K562 (cell line): ENCODE results near the gene CLEC18A. TPM values are rescaled to one million over a fixed set of nuclear protein-coding genes. Genes with fewer than 3 reads are reported as not detected.

ENCODE experiments used
- ATAC-seq: fragments of 200-7000 bp; cut with Tn5 transposase; 3 replicates; pipeline ENCODE4 v1.9.1; 2020; ENCODE audit warnings: moderate library complexity
- BruUV-seq: library from RNA; stranded (reverse); fragments of 400-500 nt; replicated peaks from 2 replicates; lab custom pipeline; 2021; lab: Mats Ljungman, UMichigan
- CTCF ChIA-PET: fragments of 300-600 bp; formaldehyde crosslinking; extraction: SDS; loops from one replicate; lab custom pipeline; 2021; ENCODE audit warnings: low intra/inter-chr PET ratio; lab: Yijun Ruan, JAX
- POLR2A ChIA-PET: fragments of 300-600, 350-650 bp; sonication (Branson Sonifier 250); formaldehyde crosslinking; extraction: SDS; loops from one replicate; lab custom pipeline; 2021; ENCODE audit warnings: antibody characterized with exemption, inconsistent platforms; lab: Yijun Ruan, JAX
- DNase-seq, 4 experiments: peaks; one replicate each; pipeline versions ENCODE4 v3.0.0 to v3.0.0-alpha.2; 2011 to 2018; ENCODE audit warnings: low spot score in 3 of 4, mixed read lengths in 3 of 4; ENCODE audit errors: extremely low read depth in 1 of 4
- FAIRE-seq: peaks from 2 replicates; lab custom pipeline; 2011; peaks lifted over from hg19 to GRCh38; lab: Jason Lieb, UNC
- H2AFZ ChIP-seq: 2 replicates; pipeline ENCODE4 v1.6.0; 2011; ENCODE audit warnings: low read depth, low read length, control low read depth, inconsistent platforms
- H3K27ac ChIP-seq: fragments of 200-600 bp; 3 replicates; pipeline ENCODE4 v1.8.0; 2011; ENCODE audit warnings: low read depth, mild to moderate bottlenecking, control low read depth, inconsistent platforms, low read length, moderate library complexity, mixed read lengths; ENCODE audit errors: extremely low read depth
- H3K27me3 ChIP-seq, 2 experiments: fragments of 300-600 bp in 1 of 2; 2 replicates in 1 of 2; 3 replicates in 1 of 2; pipeline versions ENCODE4 v1.6.0 to v1.8.0; 2011; ENCODE audit warnings: inconsistent platforms in 2 of 2, low read length in 2 of 2, mild to moderate bottlenecking in 1 of 2, mixed read lengths in 1 of 2, moderate library complexity in 1 of 2; ENCODE audit not compliant: control insufficient read depth in 2 of 2, insufficient read depth in 2 of 2
- H3K36me3 ChIP-seq: fragments of 300-600 bp; 3 replicates; pipeline ENCODE4 v1.8.0; 2011; ENCODE audit warnings: mild to moderate bottlenecking, low read length, inconsistent platforms; ENCODE audit not compliant: control insufficient read depth, insufficient read depth
- H3K4me1 ChIP-seq, 2 experiments: fragments of 200-600 bp in 1 of 2; replicated peaks in 1 of 2; 2 replicates in 1 of 2; 3 replicates in 1 of 2; pipeline versions ENCODE4 v1.5.1 to v1.8.0; 2011; ENCODE audit warnings: inconsistent platforms in 2 of 2, low read length in 2 of 2, mild to moderate bottlenecking in 1 of 2, mixed read lengths in 1 of 2, moderate library complexity in 1 of 2; ENCODE audit not compliant: control insufficient read depth in 2 of 2, insufficient read depth in 2 of 2
- H3K4me2 ChIP-seq: 2 replicates; pipeline ENCODE4 v1.6.1; 2011; ENCODE audit warnings: low read length, control low read depth, inconsistent platforms, mixed read lengths; ENCODE audit not compliant: insufficient read depth
- H3K4me3 ChIP-seq: fragments of 200-600 bp; sonication (generic), shearing (Covaris generic); 2 replicates; pipeline ENCODE4 v1.5.1; 2016; ENCODE audit warnings: control low read depth, inconsistent platforms
- H3K79me2 ChIP-seq: fragments of 200-600 bp; 3 replicates; pipeline ENCODE4 v1.8.0; 2011; ENCODE audit warnings: low read length, inconsistent platforms; ENCODE audit not compliant: control insufficient read depth, insufficient read depth
- H3K9ac ChIP-seq, 2 experiments: 2 replicates each; pipeline versions ENCODE4 v1.6.0 to v1.6.1; 2011; ENCODE audit warnings: low read depth in 2 of 2, low read length in 2 of 2, control low read depth in 1 of 2, inconsistent platforms in 1 of 2, mild to moderate bottlenecking in 1 of 2, mixed read lengths in 1 of 2; ENCODE audit not compliant: insufficient read depth in 1 of 2
- H3K9me1 ChIP-seq: one replicate; pipeline ENCODE4 v1.6.0; 2011; ENCODE audit warnings: inconsistent platforms, mild to moderate bottlenecking, low read length, moderate library complexity; ENCODE audit not compliant: control insufficient read depth, insufficient read depth
- H3K9me3 ChIP-seq: replicated peaks from 2 replicates; pipeline ENCODE4 v1.5.1; 2011; ENCODE audit warnings: low read depth, low read length, inconsistent platforms; ENCODE audit not compliant: control insufficient read depth, insufficient read depth
- H4K20me1 ChIP-seq: replicated peaks from 2 replicates; pipeline ENCODE4 v1.6.1; 2011; ENCODE audit warnings: low read length, inconsistent platforms, mixed read lengths; ENCODE audit not compliant: control insufficient read depth, insufficient read depth
- CBFA2T3 ChIP-seq: fragments of 450-650 bp; IDR thresholded peaks from 2 replicates; pipeline ENCODE4 v1.6.1; 2017
- ETV1 ChIP-seq: fragments of 450-650 bp; conservative IDR thresholded peaks from 2 replicates; pipeline ENCODE4 v1.6.1; 2016; ENCODE audit warnings: missing genetic modification characterization, control low read depth, low read depth, missing compliant biosample characterization
- GATAD2A ChIP-seq: fragments of 450-650 bp; IDR thresholded peaks from 2 replicates; pipeline ENCODE4 v1.6.1; 2017
- HLTF ChIP-seq: fragments of 450-650 bp; IDR thresholded peaks from 2 replicates; pipeline ENCODE4 v1.6.1; 2016
- HOXB6 ChIP-seq: fragments of 250-450 bp; sonication (Bioruptor Pico); IDR thresholded peaks from 2 replicates; pipeline ENCODE4 v1.5.1; 2022; ENCODE audit warnings: mild to moderate bottlenecking, borderline replicate concordance
- IRF2 ChIP-seq: sonication (generic); formaldehyde crosslinking; IDR thresholded peaks from 2 replicates; pipeline ENCODE4 v1.8.1; 2022; ENCODE audit warnings: mild to moderate bottlenecking, missing genetic modification reagents
- KLF16 ChIP-seq: IDR thresholded peaks from 2 replicates; pipeline ENCODE4 v1.6.1; 2016; ENCODE audit warnings: antibody characterized with exemption
- LARP7 ChIP-seq: fragments of 450-650 bp; IDR thresholded peaks from 2 replicates; pipeline ENCODE4 v1.6.1; 2016
- NR4A1 ChIP-seq, 2 experiments: fragments of 250-450 bp in 1 of 2; fragments of 450-650 bp in 1 of 2; sonication (Bioruptor Pico) in 1 of 2; IDR thresholded peaks; 2 replicates each; pipeline versions ENCODE4 v1.4.0 to v1.6.1; 2016 to 2020; ENCODE audit warnings: mild to moderate bottlenecking in 2 of 2, missing compliant biosample characterization in 1 of 2, missing genetic modification characterization in 1 of 2, moderate library complexity in 1 of 2
- POLR2A ChIP-seq: fragments of 450-650 bp; conservative IDR thresholded peaks from 2 replicates; pipeline ENCODE4 v1.6.1; 2016
- RCOR1 ChIP-seq, 2 experiments: IDR thresholded peaks; 2 replicates each; pipeline ENCODE4 v1.6.1; 2012; ENCODE audit warnings: low read depth in 2 of 2, low read length in 2 of 2, borderline replicate concordance in 1 of 2, improper control_type of control experiment in 1 of 2
- SOX6 ChIP-seq: fragments of 450-650 bp; IDR thresholded peaks from 2 replicates; pipeline ENCODE4 v1.6.1; 2014; ENCODE audit warnings: mild to moderate bottlenecking
- TGIF2 ChIP-seq: sonication (generic); formaldehyde crosslinking; IDR thresholded peaks from 2 replicates; pipeline ENCODE4 v1.8.1; 2022; ENCODE audit warnings: mild to moderate bottlenecking, missing genetic modification reagents, moderate library complexity
- ZNF384 ChIP-seq: IDR thresholded peaks from 2 replicates; pipeline ENCODE4 v1.6.1; 2012; ENCODE audit warnings: low read depth, low read length, improper control_type of control experiment
- WGBS: fragments of 100-300 bp; shearing (Covaris generic); methylation state at CpG from one replicate; pipeline ENCODE4 v1.1.6; 2016; ENCODE audit warnings: low coverage, mixed read lengths; ENCODE audit not compliant: insufficient coverage; ENCODE audit errors: missing lambda C conversion rate; 5-methylcytosine and 5-hydroxymethylcytosine counted together
- in situ Hi-C: fragments of 300-500 bp; cut with MboI; formaldehyde crosslinking; loops from 4 replicates; pipeline ENCODE4 v1.15.0; 2018; ENCODE audit warnings: inconsistent platforms, mixed read lengths
- intact Hi-C: fragments of 100-400 bp; cut with micrococcal nuclease; formaldehyde crosslinking; loops from 2 replicates; pipeline ENCODE4 v1.14.2; 2022
- polyA plus RNA-seq, 8 experiments: library from polyadenylated mRNA; depleted of rRNA in 4 of 8; stranded (reverse) in 5 of 8; unstranded in 3 of 8; fragments of >200 nt; fragmentation: Nextera tagmentation in 2 of 8; fragmentation: Illumina TruSeq in 1 of 8; extraction: Ambion mirVana in 2 of 8; extraction: Trizol in 1 of 8; gene quantifications; 2 replicates each; pipeline versions ENCODE4 v1.2.1 to v1.2.3, GENCODE V29; 2011 to 2014; ENCODE audit warnings: inconsistent platforms in 1 of 8, missing spikeins in 1 of 8
- total RNA-seq, 7 experiments: library from RNA; depleted of rRNA in 6 of 7; stranded (reverse); fragments of >200 nt in 6 of 7; fragmentation: Illumina TruSeq in 2 of 7; extraction: Trizol in 2 of 7; gene quantifications; 2 replicates each; pipeline versions ENCODE4 v1.2.1 to v1.2.3, GENCODE V29; 2011 to 2021; ENCODE audit warnings: low replicate concordance in 1 of 7
- TF ChIP-seq, protein P1 (sequence below): sonication (generic); formaldehyde crosslinking; IDR thresholded peaks from 2 replicates; pipeline ENCODE4 v1.8.0; 2022; ENCODE audit warnings: missing genetic modification reagents, mild to moderate bottlenecking, moderate library complexity, borderline replicate concordance
- TF ChIP-seq, protein P2 (sequence below): fragments of 450-650 bp; IDR thresholded peaks from 2 replicates; pipeline ENCODE4 v1.7.1; 2018; ENCODE audit warnings: mild to moderate bottlenecking, low read depth; ENCODE audit not compliant: partially characterized antibody

The CLEC18A gene
- total and polyA plus RNA-seq, 9 of the 15 experiments (the other 6 are each of a cell fraction or from before 2014, with no cell fraction given), result 0.08 to 0.33 (median 0.23) TPM; not detected in 2

DNA sequence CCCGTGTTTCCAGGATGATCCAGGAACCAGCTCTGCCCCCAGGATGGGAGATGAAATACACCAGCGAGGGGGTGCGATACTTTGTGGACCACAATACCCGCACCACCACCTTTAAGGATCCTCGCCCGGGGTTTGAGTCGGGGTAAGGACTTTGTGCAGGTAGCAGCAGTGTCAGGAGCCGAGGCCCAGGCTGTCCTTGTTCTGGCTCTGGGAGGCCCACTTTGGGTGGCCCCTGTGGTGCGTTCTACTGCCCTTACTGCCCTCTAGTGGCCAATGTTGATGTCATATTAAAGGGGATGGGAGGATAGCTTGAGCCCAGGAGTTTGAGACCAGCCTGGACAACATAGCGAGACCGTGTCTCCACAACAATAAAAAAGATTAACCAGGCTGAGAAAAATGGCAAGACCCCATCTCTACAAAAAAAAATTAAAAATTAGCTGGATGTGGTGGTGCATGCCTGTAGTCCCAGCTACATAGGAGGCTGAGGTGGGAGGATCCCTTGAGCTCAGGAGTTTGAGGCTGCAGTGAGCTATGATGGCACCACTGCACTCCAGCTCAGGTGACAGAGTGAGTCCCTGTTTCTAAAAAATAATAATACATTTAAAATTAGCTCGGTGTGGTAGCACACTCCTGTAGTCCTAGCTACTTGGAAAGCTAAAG lies 20.9 kb upstream of the CLEC18A start:
- whole genome bisulfite sequencing, result 37% methylated on average over 12 of the region's 12 CpGs
- H3K4me3 ChIP-seq, result no peak overlapping the region
- intact Hi-C loops, result loop anchor here (1.0 to 5.0 kb wide), 2 partner anchors 134 to 223 kb away; no protein-coding TSS in a partner anchor
- H3K27ac ChIP-seq, result no peak overlapping the region
- no peaks in the 10 kb centered on the region for H3K27me3 ChIP-seq
- CTCF ChIA-PET, result interaction anchor here (0.8 to 3.6 kb wide), 4 partner anchors 134 to 534 kb away, joined by 3 to 21 read pairs (median 4); no protein-coding TSS in a partner anchor
- POLR2A ChIA-PET, result interaction anchor here (0.5 to 1.0 kb wide), 5 partner anchors 10 to 161 kb away, joined by 3 to 4 read pairs (median 3); no protein-coding TSS in a partner anchor
- peaks cover 26% of the 10 kb centered on the region; the same call in 1 of the 3 replicates for H3K36me3 ChIP-seq
- no peaks in the 10 kb centered on the region; the same call in 1 of the 2 replicates for H4K20me1 ChIP-seq
- FAIRE-seq (peak; percentile 94), DNase-seq (peak; percentile 78 to 89 (median 84)), ATAC-seq (peak; percentile 99)
- H3K9me3 ChIP-seq, result no peaks in the 10 kb centered on the region
- peaks cover 2% of the 10 kb centered on the region for H3K9me1 ChIP-seq
- no peak overlapping the region; a peak in 1 of 4 replicates for H3K9ac ChIP-seq
- no peak overlapping the region for H3K4me2 ChIP-seq
- in situ Hi-C loops, result no loop called here
- BruUV-seq, result no TSS peak
- no peak overlapping the region for H2AFZ ChIP-seq
- H3K79me2 ChIP-seq, result no peaks in the 10 kb centered on the region
- H3K4me1 ChIP-seq, result 0 out of 5 replicates have a peak, but pooled peaks cover 0 to 3% of the 10 kb centered on the region in 2 experiments
- TF ChIP-seq RCOR1 (IDR thresholded peaks at IDR 0.05; ENCODE audit: borderline replicate concordance in 1 of 2, low read depth in 2 of 2, low read length in 2 of 2), result 0 out of 4 replicates have a peak, but pooled peaks of 1 of the 2 experiments have one; percentile 9
- peak; percentile 46; the same call in 1 of the 2 replicates for TF ChIP-seq KLF16
- TF ChIP-seq, protein P1, sequence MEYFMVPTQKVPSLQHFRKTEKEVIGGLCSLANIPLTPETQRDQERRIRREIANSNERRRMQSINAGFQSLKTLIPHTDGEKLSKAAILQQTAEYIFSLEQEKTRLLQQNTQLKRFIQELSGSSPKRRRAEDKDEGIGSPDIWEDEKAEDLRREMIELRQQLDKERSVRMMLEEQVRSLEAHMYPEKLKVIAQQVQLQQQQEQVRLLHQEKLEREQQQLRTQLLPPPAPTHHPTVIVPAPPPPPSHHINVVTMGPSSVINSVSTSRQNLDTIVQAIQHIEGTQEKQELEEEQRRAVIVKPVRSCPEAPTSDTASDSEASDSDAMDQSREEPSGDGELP (CRISPR knock-in tag), result no peak
- TF ChIP-seq TGIF2 (CRISPR knock-in tag), result no peak
- no peak for TF ChIP-seq ZNF384
- TF ChIP-seq IRF2, result no peak
- TF ChIP-seq HLTF, result no peak
- no peak for TF ChIP-seq POLR2A
- TF ChIP-seq NR4A1 (CRISPR knock-in tag; IDR thresholded peaks at IDR 0.05), result no peak
- no peak for TF ChIP-seq NR4A1 (tag; IDR thresholded peaks at IDR 0.05)
- TF ChIP-seq HOXB6 (CRISPR knock-in tag), result no peak
- TF ChIP-seq CBFA2T3, result no peak
- no peak for TF ChIP-seq GATAD2A
- no peak for TF ChIP-seq ETV1 (tag)
- TF ChIP-seq, protein P2, sequence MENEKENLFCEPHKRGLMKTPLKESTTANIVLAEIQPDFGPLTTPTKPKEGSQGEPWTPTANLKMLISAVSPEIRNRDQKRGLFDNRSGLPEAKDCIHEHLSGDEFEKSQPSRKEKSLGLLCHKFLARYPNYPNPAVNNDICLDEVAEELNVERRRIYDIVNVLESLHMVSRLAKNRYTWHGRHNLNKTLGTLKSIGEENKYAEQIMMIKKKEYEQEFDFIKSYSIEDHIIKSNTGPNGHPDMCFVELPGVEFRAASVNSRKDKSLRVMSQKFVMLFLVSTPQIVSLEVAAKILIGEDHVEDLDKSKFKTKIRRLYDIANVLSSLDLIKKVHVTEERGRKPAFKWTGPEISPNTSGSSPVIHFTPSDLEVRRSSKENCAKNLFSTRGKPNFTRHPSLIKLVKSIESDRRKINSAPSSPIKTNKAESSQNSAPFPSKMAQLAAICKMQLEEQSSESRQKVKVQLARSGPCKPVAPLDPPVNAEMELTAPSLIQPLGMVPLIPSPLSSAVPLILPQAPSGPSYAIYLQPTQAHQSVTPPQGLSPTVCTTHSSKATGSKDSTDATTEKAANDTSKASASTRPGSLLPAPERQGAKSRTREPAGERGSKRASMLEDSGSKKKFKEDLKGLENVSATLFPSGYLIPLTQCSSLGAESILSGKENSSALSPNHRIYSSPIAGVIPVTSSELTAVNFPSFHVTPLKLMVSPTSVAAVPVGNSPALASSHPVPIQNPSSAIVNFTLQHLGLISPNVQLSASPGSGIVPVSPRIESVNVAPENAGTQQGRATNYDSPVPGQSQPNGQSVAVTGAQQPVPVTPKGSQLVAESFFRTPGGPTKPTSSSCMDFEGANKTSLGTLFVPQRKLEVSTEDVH, result no peak
- no peak for TF ChIP-seq LARP7
- no peak for TF ChIP-seq SOX6
